ENCODE measurements around the gene STAP2.

Gene STAP2

DNA sequence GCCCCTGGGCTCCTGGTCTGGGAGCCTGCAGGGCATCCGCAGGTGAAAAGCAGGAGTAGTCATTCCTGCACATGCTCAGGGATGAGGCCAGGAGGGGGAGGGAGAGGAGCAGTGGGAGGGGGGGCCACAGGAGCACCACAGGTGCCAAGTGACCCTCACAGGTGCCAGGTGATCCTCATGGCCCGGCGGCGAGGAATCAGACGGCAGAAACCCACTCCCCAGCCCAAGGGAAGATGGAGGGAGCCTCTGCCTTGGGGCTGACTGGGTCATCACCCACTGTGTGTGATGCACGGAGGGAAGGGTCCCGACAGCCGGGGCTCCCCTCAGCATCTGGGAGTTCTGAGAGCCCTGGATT, 34.4 kb upstream of the STAP2 start:
- ATAC-seq: no peak
- TF ChIP-seq ZNF8 (CRISPR knock-in tag; IDR thresholded peaks at IDR 0.05) (no peak), RARB (CRISPR knock-in tag; IDR thresholded peaks at IDR 0.05) (no peak), PPARA (CRISPR knock-in tag; IDR thresholded peaks at IDR 0.05; ENCODE audit: borderline replicate concordance) (no peak), ZNF565 (CRISPR knock-in tag; conservative IDR thresholded peaks at IDR 0.05; ENCODE audit: low read depth) (no peak), ZC3H10 (CRISPR knock-in tag; IDR thresholded peaks at IDR 0.05) (no peak), BACH2 (CRISPR knock-in tag; IDR thresholded peaks at IDR 0.05; ENCODE audit: borderline replicate concordance) (no peak), ARNTL (CRISPR knock-in tag; IDR thresholded peaks at IDR 0.05; ENCODE audit: borderline replicate concordance, low read depth) (no peak), CSDC2 (CRISPR knock-in tag; IDR thresholded peaks at IDR 0.05) (no peak), ZNF70 (CRISPR knock-in tag; IDR thresholded peaks at IDR 0.05) (no peak), ZFP30 (CRISPR knock-in tag; IDR thresholded peaks at IDR 0.05) (no peak), SNAI2 (CRISPR knock-in tag; IDR thresholded peaks at IDR 0.05) (no peak), ESRRG (CRISPR knock-in tag; IDR thresholded peaks at IDR 0.05) (no peak), TCF4 (CRISPR knock-in tag; IDR thresholded peaks at IDR 0.05; ENCODE audit: borderline replicate concordance) (no peak), TOX (CRISPR knock-in tag; IDR thresholded peaks at IDR 0.05; ENCODE audit: borderline replicate concordance) (no peak)
- TF ChIP-seq, protein P1, sequence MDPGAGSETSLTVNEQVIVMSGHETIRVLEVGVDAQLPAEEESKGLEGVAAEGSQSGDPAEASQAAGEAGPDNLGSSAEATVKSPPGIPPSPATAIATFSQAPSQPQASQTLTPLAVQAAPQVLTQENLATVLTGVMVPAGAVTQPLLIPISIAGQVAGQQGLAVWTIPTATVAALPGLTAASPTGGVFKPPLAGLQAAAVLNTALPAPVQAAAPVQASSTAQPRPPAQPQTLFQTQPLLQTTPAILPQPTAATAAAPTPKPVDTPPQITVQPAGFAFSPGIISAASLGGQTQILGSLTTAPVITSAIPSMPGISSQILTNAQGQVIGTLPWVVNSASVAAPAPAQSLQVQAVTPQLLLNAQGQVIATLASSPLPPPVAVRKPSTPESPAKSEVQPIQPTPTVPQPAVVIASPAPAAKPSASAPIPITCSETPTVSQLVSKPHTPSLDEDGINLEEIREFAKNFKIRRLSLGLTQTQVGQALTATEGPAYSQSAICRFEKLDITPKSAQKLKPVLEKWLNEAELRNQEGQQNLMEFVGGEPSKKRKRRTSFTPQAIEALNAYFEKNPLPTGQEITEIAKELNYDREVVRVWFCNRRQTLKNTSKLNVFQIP (CRISPR knock-in tag; IDR thresholded peaks at IDR 0.05; ENCODE audit: borderline replicate concordance, low read depth): no peak
- TF ChIP-seq, protein P2, sequence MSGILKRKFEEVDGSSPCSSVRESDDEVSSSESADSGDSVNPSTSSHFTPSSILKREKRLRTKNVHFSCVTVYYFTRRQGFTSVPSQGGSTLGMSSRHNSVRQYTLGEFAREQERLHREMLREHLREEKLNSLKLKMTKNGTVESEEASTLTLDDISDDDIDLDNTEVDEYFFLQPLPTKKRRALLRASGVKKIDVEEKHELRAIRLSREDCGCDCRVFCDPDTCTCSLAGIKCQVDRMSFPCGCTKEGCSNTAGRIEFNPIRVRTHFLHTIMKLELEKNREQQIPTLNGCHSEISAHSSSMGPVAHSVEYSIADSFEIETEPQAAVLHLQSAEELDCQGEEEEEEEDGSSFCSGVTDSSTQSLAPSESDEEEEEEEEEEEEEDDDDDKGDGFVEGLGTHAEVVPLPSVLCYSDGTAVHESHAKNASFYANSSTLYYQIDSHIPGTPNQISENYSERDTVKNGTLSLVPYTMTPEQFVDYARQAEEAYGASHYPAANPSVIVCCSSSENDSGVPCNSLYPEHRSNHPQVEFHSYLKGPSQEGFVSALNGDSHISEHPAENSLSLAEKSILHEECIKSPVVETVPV (CRISPR knock-in tag; IDR thresholded peaks at IDR 0.05): no peak
- TF ChIP-seq, protein P3, sequence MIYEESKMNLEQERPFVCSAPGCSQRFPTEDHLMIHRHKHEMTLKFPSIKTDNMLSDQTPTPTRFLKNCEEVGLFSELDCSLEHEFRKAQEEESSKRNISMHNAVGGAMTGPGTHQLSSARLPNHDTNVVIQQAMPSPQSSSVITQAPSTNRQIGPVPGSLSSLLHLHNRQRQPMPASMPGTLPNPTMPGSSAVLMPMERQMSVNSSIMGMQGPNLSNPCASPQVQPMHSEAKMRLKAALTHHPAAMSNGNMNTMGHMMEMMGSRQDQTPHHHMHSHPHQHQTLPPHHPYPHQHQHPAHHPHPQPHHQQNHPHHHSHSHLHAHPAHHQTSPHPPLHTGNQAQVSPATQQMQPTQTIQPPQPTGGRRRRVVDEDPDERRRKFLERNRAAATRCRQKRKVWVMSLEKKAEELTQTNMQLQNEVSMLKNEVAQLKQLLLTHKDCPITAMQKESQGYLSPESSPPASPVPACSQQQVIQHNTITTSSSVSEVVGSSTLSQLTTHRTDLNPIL (CRISPR knock-in tag; IDR thresholded peaks at IDR 0.05; ENCODE audit: low read depth): no peak
- TF ChIP-seq, protein P4, sequence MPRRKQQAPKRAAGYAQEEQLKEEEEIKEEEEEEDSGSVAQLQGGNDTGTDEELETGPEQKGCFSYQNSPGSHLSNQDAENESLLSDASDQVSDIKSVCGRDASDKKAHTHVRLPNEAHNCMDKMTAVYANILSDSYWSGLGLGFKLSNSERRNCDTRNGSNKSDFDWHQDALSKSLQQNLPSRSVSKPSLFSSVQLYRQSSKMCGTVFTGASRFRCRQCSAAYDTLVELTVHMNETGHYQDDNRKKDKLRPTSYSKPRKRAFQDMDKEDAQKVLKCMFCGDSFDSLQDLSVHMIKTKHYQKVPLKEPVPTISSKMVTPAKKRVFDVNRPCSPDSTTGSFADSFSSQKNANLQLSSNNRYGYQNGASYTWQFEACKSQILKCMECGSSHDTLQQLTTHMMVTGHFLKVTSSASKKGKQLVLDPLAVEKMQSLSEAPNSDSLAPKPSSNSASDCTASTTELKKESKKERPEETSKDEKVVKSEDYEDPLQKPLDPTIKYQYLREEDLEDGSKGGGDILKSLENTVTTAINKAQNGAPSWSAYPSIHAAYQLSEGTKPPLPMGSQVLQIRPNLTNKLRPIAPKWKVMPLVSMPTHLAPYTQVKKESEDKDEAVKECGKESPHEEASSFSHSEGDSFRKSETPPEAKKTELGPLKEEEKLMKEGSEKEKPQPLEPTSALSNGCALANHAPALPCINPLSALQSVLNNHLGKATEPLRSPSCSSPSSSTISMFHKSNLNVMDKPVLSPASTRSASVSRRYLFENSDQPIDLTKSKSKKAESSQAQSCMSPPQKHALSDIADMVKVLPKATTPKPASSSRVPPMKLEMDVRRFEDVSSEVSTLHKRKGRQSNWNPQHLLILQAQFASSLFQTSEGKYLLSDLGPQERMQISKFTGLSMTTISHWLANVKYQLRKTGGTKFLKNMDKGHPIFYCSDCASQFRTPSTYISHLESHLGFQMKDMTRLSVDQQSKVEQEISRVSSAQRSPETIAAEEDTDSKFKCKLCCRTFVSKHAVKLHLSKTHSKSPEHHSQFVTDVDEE (CRISPR knock-in tag; IDR thresholded peaks at IDR 0.05): no peak
- TF ChIP-seq, protein P5, sequence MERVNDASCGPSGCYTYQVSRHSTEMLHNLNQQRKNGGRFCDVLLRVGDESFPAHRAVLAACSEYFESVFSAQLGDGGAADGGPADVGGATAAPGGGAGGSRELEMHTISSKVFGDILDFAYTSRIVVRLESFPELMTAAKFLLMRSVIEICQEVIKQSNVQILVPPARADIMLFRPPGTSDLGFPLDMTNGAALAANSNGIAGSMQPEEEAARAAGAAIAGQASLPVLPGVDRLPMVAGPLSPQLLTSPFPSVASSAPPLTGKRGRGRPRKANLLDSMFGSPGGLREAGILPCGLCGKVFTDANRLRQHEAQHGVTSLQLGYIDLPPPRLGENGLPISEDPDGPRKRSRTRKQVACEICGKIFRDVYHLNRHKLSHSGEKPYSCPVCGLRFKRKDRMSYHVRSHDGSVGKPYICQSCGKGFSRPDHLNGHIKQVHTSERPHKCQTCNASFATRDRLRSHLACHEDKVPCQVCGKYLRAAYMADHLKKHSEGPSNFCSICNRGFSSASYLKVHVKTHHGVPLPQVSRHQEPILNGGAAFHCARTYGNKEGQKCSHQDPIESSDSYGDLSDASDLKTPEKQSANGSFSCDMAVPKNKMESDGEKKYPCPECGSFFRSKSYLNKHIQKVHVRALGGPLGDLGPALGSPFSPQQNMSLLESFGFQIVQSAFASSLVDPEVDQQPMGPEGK (CRISPR knock-in tag; IDR thresholded peaks at IDR 0.05; ENCODE audit: borderline replicate concordance): no peak

DNA sequence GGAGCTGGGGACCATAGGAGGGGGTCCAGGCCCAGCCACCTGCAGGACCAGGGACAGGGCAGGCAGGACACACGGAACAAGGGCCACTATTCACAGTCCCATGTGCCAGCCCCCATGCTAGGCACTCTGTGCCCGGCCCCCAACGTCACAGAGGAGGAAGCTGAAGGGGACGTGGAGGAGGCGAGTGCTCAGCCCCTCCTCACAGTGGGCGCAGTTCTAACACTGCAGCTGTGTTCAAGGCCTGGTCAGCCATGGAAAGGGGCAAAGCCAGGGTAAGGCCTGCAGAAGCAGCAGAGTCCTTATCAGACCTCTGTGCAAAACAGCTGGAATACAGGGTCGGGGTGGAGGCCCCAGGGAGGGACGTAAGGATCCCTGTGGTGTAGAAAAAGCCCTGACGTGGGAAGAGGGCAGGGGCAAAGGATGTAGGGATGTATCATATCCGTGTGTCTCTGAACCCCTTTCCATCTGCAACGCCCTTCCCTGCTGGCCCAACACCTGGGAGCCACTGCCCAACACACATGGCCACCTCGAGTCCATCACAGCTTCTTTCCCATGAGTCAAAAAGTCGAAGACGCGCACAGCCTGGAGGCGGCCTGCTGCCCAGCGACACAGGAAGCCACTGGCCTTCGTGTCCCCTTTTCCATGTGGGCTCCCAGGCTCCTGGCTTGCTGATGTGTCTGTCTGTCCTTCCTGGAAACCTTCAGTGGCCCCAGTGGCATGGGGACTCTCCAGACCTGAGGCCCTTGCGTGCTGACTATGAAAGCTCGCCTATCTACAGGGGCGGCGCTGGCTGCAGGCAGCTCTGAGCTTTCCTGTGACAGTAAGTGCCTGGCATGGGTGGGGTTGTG, 33.8 kb upstream of the STAP2 start:
- TF ChIP-seq ZNF565 (CRISPR knock-in tag; conservative IDR thresholded peaks at IDR 0.05; ENCODE audit: low read depth): no peak
- no peak for TF ChIP-seq BACH2 (CRISPR knock-in tag; IDR thresholded peaks at IDR 0.05; ENCODE audit: borderline replicate concordance)
- TF ChIP-seq TOX (CRISPR knock-in tag; IDR thresholded peaks at IDR 0.05; ENCODE audit: borderline replicate concordance): no peak
- ATAC-seq: no peak

All from SK-N-SH treated with all-trans-retinoic acid at 6 μM for 48 hours (cell line).